Neural progenitor cell (in vitro differentiated cells): ENCODE results near the gene ANAPC5. TPM values are rescaled to one million over a fixed set of nuclear protein-coding genes. Genes with fewer than 3 reads are reported as not detected.

Source experiments
- DNase-seq: peaks from one replicate; pipeline ENCODE4 v3.0.0-alpha.2; 2016; ENCODE audit warnings: low spot score
- H2AFZ ChIP-seq: fragments of 200-600 bp; sonication (generic); replicated peaks from 2 replicates; pipeline ENCODE4 v1.6.1; 2016; ENCODE audit warnings: antibody characterized with exemption
- H3F3A ChIP-seq: fragments of 200-600 bp; sonication (generic); 2 replicates; pipeline ENCODE4 v1.6.1; 2016; ENCODE audit warnings: antibody characterized with exemption, low read depth
- H3K27ac ChIP-seq: fragments of 200-600 bp; sonication (generic); 2 replicates; pipeline ENCODE4 v1.5.1; 2016; ENCODE audit warnings: mild to moderate bottlenecking
- H3K27me3 ChIP-seq: fragments of 200-600 bp; sonication (generic); 2 replicates; pipeline ENCODE4 v1.6.1; 2016; ENCODE audit warnings: mild to moderate bottlenecking, moderate library complexity
- H3K36me3 ChIP-seq: fragments of 200-600 bp; sonication (generic); 2 replicates; pipeline ENCODE4 v1.5.1; 2016
- H3K4me1 ChIP-seq: fragments of 200-600 bp; sonication (generic); 2 replicates; pipeline ENCODE4 v1.6.1; 2016; ENCODE audit warnings: mixed run types
- H3K4me2 ChIP-seq: fragments of 200-600 bp; sonication (generic); 2 replicates; pipeline ENCODE4 v1.6.1; 2016
- H3K4me3 ChIP-seq: fragments of 200-600 bp; sonication (generic); 2 replicates; pipeline ENCODE4 v1.5.1; 2016
- H3K79me2 ChIP-seq: fragments of 200-600 bp; sonication (generic); 2 replicates; pipeline ENCODE4 v1.6.1; 2016; ENCODE audit warnings: low read depth
- H3K9ac ChIP-seq: fragments of 200-600 bp; sonication (generic); 2 replicates; pipeline ENCODE4 v1.6.1; 2016
- H3K9me3 ChIP-seq: fragments of 200-600 bp; sonication (generic); 2 replicates; pipeline ENCODE4 v1.5.1; 2016; ENCODE audit warnings: low read depth
- H4K20me1 ChIP-seq: fragments of 200-600 bp; sonication (generic); 2 replicates; pipeline ENCODE4 v1.6.1; 2016; ENCODE audit warnings: low read depth
- H3K27ac Mint-ChIP-seq: 3 replicates; pipeline ENCODE4 v1.8.0; 2021; ENCODE audit warnings: mixed read lengths
- H3K27me3 Mint-ChIP-seq: 2 replicates; pipeline ENCODE4 v1.8.0; 2022; ENCODE audit warnings: low read depth, mild to moderate bottlenecking, inconsistent platforms, moderate library complexity, mixed read lengths; ENCODE audit not compliant: insufficient read depth
- H3K36me3 Mint-ChIP-seq: 3 replicates; pipeline ENCODE4 v1.8.0; 2021; ENCODE audit warnings: mixed read lengths
- H3K4me1 Mint-ChIP-seq: 3 replicates; pipeline ENCODE4 v1.8.0; 2021; ENCODE audit warnings: mixed read lengths
- H3K4me3 Mint-ChIP-seq: 3 replicates; pipeline ENCODE4 v1.8.0; 2021; ENCODE audit warnings: mild to moderate bottlenecking, moderate library complexity, mixed read lengths
- H3K9me3 Mint-ChIP-seq: 3 replicates; pipeline ENCODE4 v1.8.0; 2020; ENCODE audit warnings: mixed read lengths
- CTCF ChIP-seq: fragments of 200-600 bp; sonication (generic); IDR thresholded peaks from 2 replicates; pipeline ENCODE4 v1.5.1; 2017; ENCODE audit warnings: antibody characterized with exemption, mild to moderate bottlenecking
- EZH2 ChIP-seq: fragments of 200-600 bp; sonication (generic); IDR thresholded peaks from 2 replicates; pipeline ENCODE4 v1.6.1; 2017; ENCODE audit warnings: antibody characterized with exemption, mild to moderate bottlenecking, moderate library complexity
- EZH2phosphoT487 ChIP-seq: fragments of 200-600 bp; sonication (generic); IDR thresholded peaks from 2 replicates; pipeline ENCODE4 v1.6.1; 2017; ENCODE audit warnings: antibody characterized with exemption
- total RNA-seq: library from RNA; depleted of rRNA; stranded (reverse); fragments of >200 nt; gene quantifications from 2 replicates; pipeline ENCODE4 v1.2.3, GENCODE V29; 2015; ENCODE audit warnings: low replicate concordance

Gene ANAPC5
- total RNA-seq, 1 donor from 2014 or later, result 190 TPM

- H3K36me3 ChIP-seq, result no peaks in the 10 kb centered on the region
- H3K36me3 Mint-ChIP-seq, result peaks cover 28% of the 10 kb centered on the region
Measured at GRCh38 chr12:121259074-121259473, 93.1 kb downstream of the ANAPC5 start.

More at GRCh38 chr12:121259074-121259473, 93.1 kb downstream of the ANAPC5 start:
- no peaks in the 10 kb centered on the region for H3K4me1 Mint-ChIP-seq
- no peak overlapping the region for H3K4me3 Mint-ChIP-seq
- no peaks in the 10 kb centered on the region for H3K9me3 Mint-ChIP-seq
- Histone ChIP-seq H3K9ac (no peak overlapping the region), H3K4me2 (no peak overlapping the region), H3F3A (peaks cover 8% of the 10 kb centered on the region), H3K9me3 (no peaks in the 10 kb centered on the region), H3K27ac (no peak overlapping the region), H3K27me3 (no peaks in the 10 kb centered on the region), H4K20me1 (no peaks in the 10 kb centered on the region), H3K4me3 (no peak overlapping the region), H3K79me2 (no peaks in the 10 kb centered on the region), H3K4me1 (no peaks in the 10 kb centered on the region), H2AFZ (no peak overlapping the region)
- H3K27ac Mint-ChIP-seq, result no peak overlapping the region
- TF ChIP-seq CTCF, result no peak
- TF ChIP-seq EZH2, result no peak
- TF ChIP-seq EZH2phosphoT487, result no peak
- peaks cover 2% of the 10 kb centered on the region for H3K27me3 Mint-ChIP-seq
- no peak for DNase-seq

Other genes starting within 250 kb of the ANAPC5 start
- 0.46 and 0.71 TPM in 2 replicates for gene P2RX7, start 219.5 kb downstream of the ANAPC5 start, total RNA-seq
- gene P2RX4, start 142.3 kb downstream of the ANAPC5 start, total RNA-seq, result 10.3 and 30.7 TPM in 2 replicates
- gene CAMKK2, start 55.7 kb downstream of the ANAPC5 start, total RNA-seq, result 21.0 and 31.1 TPM in 2 replicates
- gene RNF34, start 47.7 kb upstream of the ANAPC5 start, total RNA-seq, result 57.8 and 65.8 TPM in 2 replicates
- 85.3 and 158 TPM in 2 replicates for gene KDM2B, start 228.6 kb upstream of the ANAPC5 start, total RNA-seq